PC-3 (cell line): Measurements from ENCODE around the gene CDIP1.

ENCODE experiments used
- EZH2 ChIP-seq: fragments of 300-600 bp; sonication (generic); IDR thresholded peaks from one replicate; pipeline ENCODE4 v1.6.1; 2017; ENCODE audit warnings: antibody characterized with exemption, mild to moderate bottlenecking, low read length; ENCODE audit not compliant: unreplicated experiment
- EZH2phosphoT487 ChIP-seq: fragments of 300-600 bp; sonication (generic); IDR thresholded peaks from 2 replicates; pipeline ENCODE4 v1.6.1; 2018; ENCODE audit warnings: mild to moderate bottlenecking, antibody characterized with exemption, low read length, borderline replicate concordance
- TF ChIP-seq, protein P1 (sequence below): fragments of 300-600 bp; sonication (generic); conservative IDR thresholded peaks from 2 replicates; pipeline ENCODE4 v1.5.1; 2017; ENCODE audit warnings: antibody characterized with exemption, low read depth, mild to moderate bottlenecking, low read length

- TF ChIP-seq, protein P1, sequence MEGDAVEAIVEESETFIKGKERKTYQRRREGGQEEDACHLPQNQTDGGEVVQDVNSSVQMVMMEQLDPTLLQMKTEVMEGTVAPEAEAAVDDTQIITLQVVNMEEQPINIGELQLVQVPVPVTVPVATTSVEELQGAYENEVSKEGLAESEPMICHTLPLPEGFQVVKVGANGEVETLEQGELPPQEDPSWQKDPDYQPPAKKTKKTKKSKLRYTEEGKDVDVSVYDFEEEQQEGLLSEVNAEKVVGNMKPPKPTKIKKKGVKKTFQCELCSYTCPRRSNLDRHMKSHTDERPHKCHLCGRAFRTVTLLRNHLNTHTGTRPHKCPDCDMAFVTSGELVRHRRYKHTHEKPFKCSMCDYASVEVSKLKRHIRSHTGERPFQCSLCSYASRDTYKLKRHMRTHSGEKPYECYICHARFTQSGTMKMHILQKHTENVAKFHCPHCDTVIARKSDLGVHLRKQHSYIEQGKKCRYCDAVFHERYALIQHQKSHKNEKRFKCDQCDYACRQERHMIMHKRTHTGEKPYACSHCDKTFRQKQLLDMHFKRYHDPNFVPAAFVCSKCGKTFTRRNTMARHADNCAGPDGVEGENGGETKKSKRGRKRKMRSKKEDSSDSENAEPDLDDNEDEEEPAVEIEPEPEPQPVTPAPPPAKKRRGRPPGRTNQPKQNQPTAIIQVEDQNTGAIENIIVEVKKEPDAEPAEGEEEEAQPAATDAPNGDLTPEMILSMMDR, result no peak
- TF ChIP-seq EZH2phosphoT487 (no peak), EZH2 (no peak)
Measured at GRCh38 chr16:4481963-4482362, 56.6 kb downstream of the CDIP1 start.
